Liver (tissue), 3 donors: ENCODE measurements around the gene UAP1.

Source experiments
- EGR1 ChIP-seq, 2 donors: IDR thresholded peaks; 2 replicates each; pipeline ENCODE4 v1.6.1; 2016 to 2018; ENCODE audit warnings: antibody characterized with exemption in 2 of 2, low read depth in 2 of 2
- FOXA1 ChIP-seq: IDR thresholded peaks from 2 replicates; pipeline ENCODE4 v1.6.1; 2016; ENCODE audit warnings: antibody characterized with exemption
- GABPA ChIP-seq, 2 donors: IDR thresholded peaks in 1 of 2; conservative IDR thresholded peaks in 1 of 2; 2 replicates each; pipeline ENCODE4 v1.6.1; 2016; ENCODE audit warnings: antibody characterized with exemption in 2 of 2, mild to moderate bottlenecking in 1 of 2, moderate library complexity in 1 of 2
- HNF4G ChIP-seq: IDR thresholded peaks from 2 replicates; pipeline ENCODE4 v1.6.1; 2016; ENCODE audit warnings: antibody characterized with exemption
- JUND ChIP-seq, 2 donors: IDR thresholded peaks; 2 replicates each; pipeline ENCODE4 v1.6.1; 2016; ENCODE audit warnings: antibody characterized with exemption in 2 of 2
- NR2F2 ChIP-seq: IDR thresholded peaks from 2 replicates; pipeline ENCODE4 v1.6.1; 2016; ENCODE audit warnings: antibody characterized with exemption
- RAD21 ChIP-seq, 2 donors: IDR thresholded peaks; 2 replicates each; pipeline ENCODE4 v1.6.1; 2016; ENCODE audit warnings: antibody characterized with exemption in 2 of 2, mild to moderate bottlenecking in 2 of 2
- RXRA ChIP-seq, 2 donors: IDR thresholded peaks; 2 replicates each; pipeline ENCODE4 v1.6.1; 2017 to 2018; ENCODE audit warnings: antibody characterized with exemption in 2 of 2, mild to moderate bottlenecking in 1 of 2
- SP1 ChIP-seq: IDR thresholded peaks from 2 replicates; pipeline ENCODE4 v1.6.1; 2018; ENCODE audit warnings: antibody characterized with exemption, mild to moderate bottlenecking
- YY1 ChIP-seq: IDR thresholded peaks from 2 replicates; pipeline ENCODE4 v1.6.1; 2016; ENCODE audit warnings: antibody characterized with exemption, mild to moderate bottlenecking
- TF ChIP-seq, protein P1 (sequence below): fragments of 150-350 bp; IDR thresholded peaks from 2 replicates; pipeline ENCODE4 v1.5.1; 2017; ENCODE audit warnings: improper control_type of control experiment, low read depth, low read length; ENCODE audit not compliant: missing input control
- TF ChIP-seq, protein P2 (sequence below): IDR thresholded peaks from 2 replicates; pipeline ENCODE4 v1.6.1; 2016; ENCODE audit warnings: antibody characterized with exemption
- TF ChIP-seq, protein P3 (sequence below): IDR thresholded peaks from 2 replicates; pipeline ENCODE4 v1.6.1; 2016; ENCODE audit warnings: antibody characterized with exemption
- donor health status: healthy.
- donor health status: healthy.

DNA sequence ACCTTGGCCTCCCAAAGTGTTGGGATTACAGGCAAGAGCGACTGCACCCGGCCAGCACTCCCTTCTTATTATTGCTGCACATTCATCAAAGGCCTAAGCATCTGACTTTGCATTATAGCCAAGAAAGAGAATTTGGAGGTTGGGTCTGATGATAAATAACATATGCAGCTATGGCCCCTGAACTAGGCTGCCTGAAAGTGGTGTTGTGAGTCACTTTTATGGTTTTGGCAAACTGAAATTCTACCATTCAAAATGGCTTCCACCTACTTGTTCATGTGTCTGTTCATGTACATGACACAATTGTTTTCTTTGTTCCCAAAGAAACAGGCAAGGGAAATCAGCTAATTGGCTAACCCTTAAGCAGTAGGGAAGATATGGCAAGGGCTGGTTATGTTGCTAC lies 25.0 kb upstream of the UAP1 start:
- TF ChIP-seq, protein P1, sequence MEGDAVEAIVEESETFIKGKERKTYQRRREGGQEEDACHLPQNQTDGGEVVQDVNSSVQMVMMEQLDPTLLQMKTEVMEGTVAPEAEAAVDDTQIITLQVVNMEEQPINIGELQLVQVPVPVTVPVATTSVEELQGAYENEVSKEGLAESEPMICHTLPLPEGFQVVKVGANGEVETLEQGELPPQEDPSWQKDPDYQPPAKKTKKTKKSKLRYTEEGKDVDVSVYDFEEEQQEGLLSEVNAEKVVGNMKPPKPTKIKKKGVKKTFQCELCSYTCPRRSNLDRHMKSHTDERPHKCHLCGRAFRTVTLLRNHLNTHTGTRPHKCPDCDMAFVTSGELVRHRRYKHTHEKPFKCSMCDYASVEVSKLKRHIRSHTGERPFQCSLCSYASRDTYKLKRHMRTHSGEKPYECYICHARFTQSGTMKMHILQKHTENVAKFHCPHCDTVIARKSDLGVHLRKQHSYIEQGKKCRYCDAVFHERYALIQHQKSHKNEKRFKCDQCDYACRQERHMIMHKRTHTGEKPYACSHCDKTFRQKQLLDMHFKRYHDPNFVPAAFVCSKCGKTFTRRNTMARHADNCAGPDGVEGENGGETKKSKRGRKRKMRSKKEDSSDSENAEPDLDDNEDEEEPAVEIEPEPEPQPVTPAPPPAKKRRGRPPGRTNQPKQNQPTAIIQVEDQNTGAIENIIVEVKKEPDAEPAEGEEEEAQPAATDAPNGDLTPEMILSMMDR, result no peak
- TF ChIP-seq SP1, result no peak
- TF ChIP-seq HNF4G, result no peak
- TF ChIP-seq GABPA (IDR thresholded peaks at IDR 0.05 in 1 of 2, conservative IDR thresholded peaks at IDR 0.05 in 1 of 2), result no peak
- TF ChIP-seq FOXA1, result no peak
- no peak for TF ChIP-seq EGR1 (IDR thresholded peaks at IDR 0.05; ENCODE audit: low read depth in 2 of 2)
- TF ChIP-seq YY1, result no peak
- TF ChIP-seq JUND (IDR thresholded peaks at IDR 0.05), result no peak
- TF ChIP-seq RAD21 (IDR thresholded peaks at IDR 0.05), result no peak
- TF ChIP-seq, protein P2, sequence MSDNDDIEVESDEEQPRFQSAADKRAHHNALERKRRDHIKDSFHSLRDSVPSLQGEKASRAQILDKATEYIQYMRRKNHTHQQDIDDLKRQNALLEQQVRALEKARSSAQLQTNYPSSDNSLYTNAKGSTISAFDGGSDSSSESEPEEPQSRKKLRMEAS, result no peak
- TF ChIP-seq, protein P3, sequence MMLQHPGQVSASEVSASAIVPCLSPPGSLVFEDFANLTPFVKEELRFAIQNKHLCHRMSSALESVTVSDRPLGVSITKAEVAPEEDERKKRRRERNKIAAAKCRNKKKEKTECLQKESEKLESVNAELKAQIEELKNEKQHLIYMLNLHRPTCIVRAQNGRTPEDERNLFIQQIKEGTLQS, result no peak
- no peak for TF ChIP-seq NR2F2
- no peak for TF ChIP-seq RXRA (IDR thresholded peaks at IDR 0.05)
